Activated naive CD8-positive, alpha-beta T cell treated with anti-CD3 and anti-CD28 coated beads, Interleukin-2, amount 10 ng/mL, durations not matched to agents 7 days and 5 days (primary cell): ENCODE results near the gene PRKAR1B. TPM values are rescaled to one million over a fixed set of nuclear protein-coding genes. Genes with fewer than 3 reads are reported as not detected.
"Not testable (repeated sequence)": the region's sequence is repeated elsewhere in the genome, so short reads cannot be mapped to it uniquely, and the experiment has no call there.

Experiments used
- ATAC-seq: fragments of 150-1000 bp; cut with Tn5 transposase; one replicate; pipeline ENCODE4 v1.10.0; 2021; ENCODE audit warnings: low read depth, moderate library complexity
- POLR2A ChIA-PET: fragments of 350-600 bp; sonication (Branson Sonifier 250); formaldehyde crosslinking; loops from one replicate; lab custom pipeline; 2021; ENCODE audit warnings: antibody characterized with exemption; lab: Charles Lee
- DNase-seq: peaks from one replicate; pipeline ENCODE4 v3.0.0; 2021
- H3K27ac Mint-ChIP-seq: one replicate; pipeline ENCODE4 v1.8.0; 2022; ENCODE audit warnings: mild to moderate bottlenecking, mixed read lengths
- H3K27me3 Mint-ChIP-seq: one replicate; pipeline ENCODE4 v1.8.0; 2022; ENCODE audit warnings: mild to moderate bottlenecking, moderate library complexity, mixed read lengths
- H3K36me3 Mint-ChIP-seq: one replicate; pipeline ENCODE4 v1.8.0; 2021; ENCODE audit warnings: mild to moderate bottlenecking, mixed read lengths
- H3K4me1 Mint-ChIP-seq: one replicate; pipeline ENCODE4 v1.8.0; 2021; ENCODE audit warnings: mixed read lengths
- H3K4me3 Mint-ChIP-seq: one replicate; pipeline ENCODE4 v1.8.0; 2022; ENCODE audit warnings: mild to moderate bottlenecking, moderate library complexity, mixed read lengths
- H3K9me3 Mint-ChIP-seq: one replicate; pipeline ENCODE4 v1.8.0; 2021; ENCODE audit warnings: mixed read lengths
- total RNA-seq, 2 experiments: library from RNA; stranded (reverse); gene quantifications; one replicate each; pipeline ENCODE4 v1.2.3, GENCODE V29; 2021

Gene PRKAR1B
- total RNA-seq, 2 experiments from 2014 or later: 26.5 to 28.2 TPM

DNA sequence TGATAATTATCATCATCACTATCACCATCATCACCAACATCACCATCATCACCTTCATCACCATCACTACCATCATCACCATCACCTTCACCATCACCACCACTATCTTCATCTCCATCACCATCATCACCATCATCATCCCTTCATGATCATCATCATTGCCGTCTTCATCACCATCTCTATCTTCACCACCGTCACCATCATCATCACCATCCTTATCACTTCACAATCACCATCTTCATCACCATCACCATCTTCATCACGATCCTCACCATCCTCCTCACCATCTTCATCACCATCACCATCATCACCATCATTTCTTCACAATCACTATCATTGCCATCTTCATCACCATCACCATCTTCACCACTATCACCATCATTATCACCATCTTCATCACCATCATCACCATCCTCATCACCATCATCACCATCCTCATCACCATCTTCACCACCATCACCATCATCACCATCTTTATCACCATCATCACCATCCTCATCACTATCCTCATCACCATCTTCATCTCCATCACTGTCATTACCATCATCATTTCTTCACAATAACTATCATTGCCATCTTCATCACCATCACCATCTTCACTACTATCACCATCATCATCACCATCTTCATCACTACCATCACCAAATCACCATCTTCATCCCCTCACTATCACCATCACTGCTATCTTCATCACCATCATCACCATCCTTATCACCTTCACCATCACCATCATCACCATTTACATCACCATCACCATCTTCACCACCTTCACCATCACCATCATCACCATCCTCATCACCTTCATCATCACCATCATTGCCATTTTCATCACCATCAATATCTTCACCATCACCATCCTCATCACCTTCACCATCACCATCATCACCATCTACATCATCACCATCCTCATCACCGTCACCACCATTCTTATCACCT lies 73.0 kb downstream of the PRKAR1B start:
- H3K4me3 Mint-ChIP-seq: no peak overlapping the region
- POLR2A ChIA-PET: no interaction called here
- no peaks in the 10 kb centered on the region for H3K27me3 Mint-ChIP-seq
- ATAC-seq (no peak), DNase-seq (no peak)
- H3K4me1 Mint-ChIP-seq: no peaks in the 10 kb centered on the region
- H3K27ac Mint-ChIP-seq: no peak overlapping the region
- H3K9me3 Mint-ChIP-seq: peaks cover 4% of the 10 kb centered on the region
- H3K36me3 Mint-ChIP-seq: peaks cover 7% of the 10 kb centered on the region

DNA sequence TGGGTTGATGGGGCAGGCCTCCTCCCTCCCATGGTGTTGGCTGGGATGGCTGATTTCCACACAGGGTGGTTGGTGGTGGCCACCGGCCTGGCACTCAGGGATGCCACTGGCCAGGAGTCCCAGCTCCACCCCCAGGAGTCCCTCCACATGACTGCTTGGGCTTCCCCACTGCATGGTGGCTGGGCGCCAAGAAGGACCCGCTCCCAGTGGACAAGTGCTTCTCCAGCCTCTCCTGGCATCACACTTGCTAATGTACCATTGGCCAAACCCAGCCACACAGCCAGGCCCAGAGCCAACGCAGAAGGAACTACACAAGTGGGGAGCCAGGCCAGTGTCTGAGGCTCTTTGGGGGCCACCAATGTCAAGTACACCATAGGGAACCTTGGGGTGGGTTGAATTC lies 74.2 kb downstream of the PRKAR1B start:
- no peaks in the 10 kb centered on the region for H3K27me3 Mint-ChIP-seq
- H3K9me3 Mint-ChIP-seq: peaks cover 2% of the 10 kb centered on the region
- no peak for DNase-seq
- H3K36me3 Mint-ChIP-seq: peaks cover 2% of the 10 kb centered on the region
- H3K27ac Mint-ChIP-seq: no peak overlapping the region
- POLR2A ChIA-PET: no interaction called here
- ATAC-seq: no peak
- no peaks in the 10 kb centered on the region for H3K4me1 Mint-ChIP-seq
- H3K4me3 Mint-ChIP-seq: no peak overlapping the region

DNA sequence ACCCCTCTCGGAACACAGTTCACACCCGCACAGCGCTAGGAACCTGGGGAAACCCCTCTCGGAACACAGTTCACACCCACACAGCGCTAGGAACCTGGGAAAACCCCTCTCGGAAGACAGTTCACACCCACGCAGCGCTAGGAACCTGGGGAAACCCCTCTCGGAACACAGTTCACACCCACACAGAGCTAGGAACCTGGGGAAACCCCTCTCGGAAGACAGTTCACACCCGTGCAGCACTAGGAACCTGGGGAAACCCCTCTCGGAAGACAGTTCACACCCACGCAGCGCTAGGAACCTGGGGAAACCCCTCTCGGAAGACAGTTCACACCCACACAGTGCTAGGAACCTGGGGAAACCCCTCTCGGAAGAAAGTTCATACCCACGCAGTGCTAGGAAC lies 74.9 kb downstream of the PRKAR1B start:
- H3K36me3 Mint-ChIP-seq, ATAC-seq, POLR2A ChIA-PET, H3K9me3 Mint-ChIP-seq, H3K27me3 Mint-ChIP-seq, H3K27ac Mint-ChIP-seq, H3K4me1 Mint-ChIP-seq, H3K4me3 Mint-ChIP-seq, DNase-seq: not testable (repeated sequence)

DNA sequence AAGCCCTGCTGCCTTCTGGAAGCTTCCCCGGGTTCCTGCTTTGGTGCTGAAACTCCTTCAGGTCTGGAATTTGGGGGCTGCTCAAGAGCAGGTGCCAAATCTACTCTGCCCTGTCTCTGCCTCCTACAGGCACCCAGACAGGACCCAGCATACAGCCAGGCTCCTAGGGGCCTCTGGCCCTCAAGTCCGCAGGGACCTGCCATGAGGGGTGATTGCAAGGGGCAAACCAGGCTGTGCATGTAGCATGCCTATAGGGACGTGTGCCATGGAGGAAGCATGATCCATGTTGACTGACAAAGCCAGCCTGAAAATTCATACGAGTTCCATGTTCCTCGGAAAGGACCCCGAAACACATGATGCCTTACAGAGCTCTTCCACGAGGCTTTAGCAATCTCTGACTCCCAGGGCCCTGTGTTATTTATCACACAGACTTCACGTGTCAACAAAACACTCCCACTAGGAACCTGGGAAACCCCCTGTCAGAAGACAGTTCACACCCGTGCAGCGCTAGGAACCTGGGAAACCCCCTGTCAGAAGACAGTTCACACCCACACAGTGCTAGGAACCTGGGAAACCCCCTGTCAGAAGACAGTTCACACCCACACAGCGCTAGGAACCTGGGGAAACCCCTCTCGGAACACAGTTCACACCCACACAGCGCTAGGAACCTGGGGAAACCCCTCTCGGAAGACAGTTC lies 75.9 kb downstream of the PRKAR1B start:
- no peaks in the 10 kb centered on the region for H3K4me1 Mint-ChIP-seq
- ATAC-seq (no peak), DNase-seq (no peak)
- POLR2A ChIA-PET: no interaction called here
- peaks cover 5% of the 10 kb centered on the region for H3K36me3 Mint-ChIP-seq
- H3K27me3 Mint-ChIP-seq: no peaks in the 10 kb centered on the region
- H3K9me3 Mint-ChIP-seq: peaks cover 2% of the 10 kb centered on the region
- H3K27ac Mint-ChIP-seq: no peak overlapping the region
- H3K4me3 Mint-ChIP-seq: no peak overlapping the region

DNA sequence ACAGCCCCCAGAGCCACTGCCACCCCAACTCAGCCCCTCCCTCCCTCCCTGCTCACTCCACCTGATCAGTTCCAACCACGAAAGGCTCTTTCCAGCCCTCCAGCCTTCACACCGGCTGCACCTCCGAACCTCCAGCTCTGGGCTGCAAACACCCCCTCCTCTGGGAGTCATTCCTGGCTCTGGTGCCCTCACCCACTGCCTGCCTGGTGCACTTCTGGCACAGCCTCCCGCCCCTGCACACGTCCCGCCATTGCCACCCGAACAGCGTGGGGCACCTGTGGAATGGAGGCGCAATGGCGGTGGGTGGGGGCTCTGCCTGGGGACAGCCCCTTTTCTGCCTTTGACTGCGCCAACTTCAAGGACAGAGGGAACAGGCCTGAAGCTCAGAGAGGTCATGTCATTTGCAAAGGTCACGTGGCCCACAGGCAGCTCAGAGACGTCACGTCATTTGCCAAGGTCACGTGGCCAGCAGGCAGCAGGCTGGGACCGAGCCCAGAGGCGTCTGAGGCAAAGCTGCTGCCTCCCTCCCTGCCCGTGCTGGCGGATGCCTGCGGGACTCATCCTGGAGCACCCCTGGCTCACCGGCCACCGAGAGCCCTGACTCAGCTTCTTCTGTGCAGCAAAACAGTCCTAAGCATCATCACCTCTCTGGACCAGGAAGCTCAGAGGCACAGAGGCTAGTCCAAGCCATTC lies 76.6 kb downstream of the PRKAR1B start:
- POLR2A ChIA-PET: no interaction called here
- Mint-ChIP-seq H3K4me3 (no peak overlapping the region), H3K27ac (no peak overlapping the region), H3K4me1 (no peaks in the 10 kb centered on the region), H3K36me3 (peaks cover 5% of the 10 kb centered on the region), H3K9me3 (peaks cover 2% of the 10 kb centered on the region), H3K27me3 (no peaks in the 10 kb centered on the region)
- DNase-seq (no peak), ATAC-seq (no peak)

DNA sequence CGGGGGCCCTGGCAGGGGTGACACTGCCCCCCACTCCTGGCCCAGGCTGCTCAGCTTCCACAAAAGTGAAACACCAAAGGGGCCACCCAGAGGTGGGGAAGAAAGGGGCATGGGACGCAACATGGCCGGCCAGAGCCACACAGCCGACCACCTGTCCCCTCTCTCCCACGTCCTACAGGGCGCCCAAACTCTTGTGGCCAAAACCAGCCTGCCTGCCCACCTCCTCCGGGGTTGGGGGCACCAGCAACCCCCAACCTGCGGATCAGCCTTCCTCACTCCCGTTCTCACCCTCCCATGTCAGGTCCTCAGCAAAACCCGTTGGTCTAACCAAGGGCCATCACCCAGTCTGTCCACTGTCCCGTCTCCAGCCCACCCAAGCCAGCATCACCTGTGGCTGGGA lies 80.1 kb downstream of the PRKAR1B start:
- Mint-ChIP-seq H3K27ac (no peak overlapping the region), H3K4me1 (no peaks in the 10 kb centered on the region), H3K36me3 (peaks cover 16% of the 10 kb centered on the region), H3K4me3 (no peak overlapping the region), H3K27me3 (no peaks in the 10 kb centered on the region), H3K9me3 (peaks cover 3% of the 10 kb centered on the region)
- no peak for DNase-seq
- ATAC-seq: no peak
- POLR2A ChIA-PET: no interaction called here

DNA sequence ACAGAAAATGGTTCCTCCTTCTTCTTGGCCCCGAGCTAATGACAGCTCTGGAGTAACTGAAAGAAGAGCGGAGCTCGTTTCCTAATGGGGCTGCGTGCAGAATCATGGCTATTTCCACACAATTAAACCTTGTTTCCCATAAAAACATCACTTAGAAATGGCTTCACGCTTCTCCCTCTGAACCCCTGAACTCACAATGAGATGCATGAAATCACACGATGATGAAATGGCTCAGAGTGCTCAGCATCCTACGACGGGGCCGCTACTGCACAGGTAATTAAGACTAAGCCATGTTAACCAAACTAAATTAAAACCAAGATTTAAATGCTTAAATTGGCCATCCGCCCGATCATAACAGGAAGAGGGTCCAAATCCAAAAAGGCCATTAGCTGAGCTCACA lies 80.6 kb downstream of the PRKAR1B start:
- peaks cover 17% of the 10 kb centered on the region for H3K36me3 Mint-ChIP-seq
- POLR2A ChIA-PET: no interaction called here
- DNase-seq (no peak), ATAC-seq (no peak)
- H3K27me3 Mint-ChIP-seq: no peaks in the 10 kb centered on the region
- peaks cover 3% of the 10 kb centered on the region for H3K9me3 Mint-ChIP-seq
- H3K4me3 Mint-ChIP-seq: no peak overlapping the region
- no peaks in the 10 kb centered on the region for H3K4me1 Mint-ChIP-seq
- no peak overlapping the region for H3K27ac Mint-ChIP-seq

DNA sequence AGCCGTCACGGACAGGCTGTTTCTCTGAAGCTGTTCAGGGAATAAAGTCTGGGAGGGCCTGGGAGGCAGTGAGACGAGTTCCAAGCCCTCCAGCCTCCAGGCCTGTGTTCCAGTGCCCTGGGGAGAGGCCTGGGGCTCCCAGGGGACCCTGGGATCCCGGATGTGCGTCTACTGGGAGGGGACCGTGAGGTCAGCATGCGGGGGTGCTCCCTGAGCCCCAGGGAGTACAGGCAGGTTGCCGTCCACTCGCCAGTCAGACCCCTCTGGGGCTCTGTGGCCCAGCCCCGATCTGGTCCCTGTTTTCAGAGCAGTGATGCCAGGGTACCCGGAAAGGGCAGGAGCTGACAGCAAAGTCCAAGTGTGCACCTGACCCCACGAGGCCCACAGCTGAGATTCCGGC lies 81.5 kb downstream of the PRKAR1B start:
- POLR2A ChIA-PET: no interaction called here
- H3K9me3 Mint-ChIP-seq: peaks cover 3% of the 10 kb centered on the region

DNA sequence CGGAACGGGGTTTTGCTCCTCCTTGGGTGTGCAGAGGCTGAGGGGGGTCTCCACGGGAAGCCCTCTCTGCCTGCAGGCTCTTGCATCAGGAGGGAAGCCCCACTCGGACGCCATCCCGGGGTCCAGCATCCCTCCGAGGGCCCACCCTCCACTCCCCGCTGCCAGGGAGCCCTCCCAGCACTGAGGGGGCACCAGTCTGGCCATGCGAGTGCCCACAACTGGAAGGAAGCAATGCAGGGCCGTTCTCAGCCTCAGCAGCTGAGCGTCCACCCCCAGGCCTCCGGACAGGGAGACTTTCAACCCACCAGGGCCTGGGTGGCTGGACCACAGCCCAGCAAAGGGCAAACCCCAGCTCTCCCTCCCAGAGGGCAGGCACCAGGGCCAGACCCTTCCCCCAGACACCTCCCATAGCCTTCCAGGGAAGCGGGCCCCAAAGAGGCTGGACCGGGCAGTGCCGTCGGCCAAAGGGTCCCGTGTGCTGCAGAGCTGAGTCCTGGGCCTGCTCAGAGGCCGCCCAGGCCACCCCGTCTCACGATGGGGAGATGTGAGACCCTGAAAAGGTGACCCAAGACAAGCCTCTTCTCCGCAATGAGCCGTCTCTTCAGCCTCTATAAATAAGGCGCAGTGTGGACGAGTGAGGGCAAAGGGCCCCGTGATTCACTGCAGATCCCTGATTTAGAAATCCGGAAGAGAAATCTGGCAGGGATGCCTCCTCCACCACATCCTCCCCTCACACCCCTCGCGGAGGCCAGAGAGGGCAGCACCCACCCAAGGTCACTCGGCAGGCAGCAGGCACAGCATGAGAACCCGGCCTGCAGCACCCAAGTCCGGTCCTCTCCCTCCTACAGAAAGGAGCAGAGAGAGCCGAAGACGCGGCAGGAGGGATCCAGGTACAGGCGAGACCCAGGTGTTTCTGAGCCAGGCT lies 82.4 kb downstream of the PRKAR1B start:
- Mint-ChIP-seq H3K9me3 (peaks cover 3% of the 10 kb centered on the region), H3K27me3 (no peaks in the 10 kb centered on the region), H3K36me3 (peaks cover 19% of the 10 kb centered on the region), H3K27ac (no peak overlapping the region), H3K4me3 (no peak overlapping the region), H3K4me1 (peaks cover 5% of the 10 kb centered on the region)
- DNase-seq: no peak
- POLR2A ChIA-PET: no interaction called here
- ATAC-seq: no peak

More for the DNA sequence above, 81.5 kb downstream of the PRKAR1B start:
- Mint-ChIP-seq H3K27me3 (no peaks in the 10 kb centered on the region), H3K4me3 (no peak overlapping the region), H3K36me3 (peaks cover 17% of the 10 kb centered on the region), H3K4me1 (peaks cover 2% of the 10 kb centered on the region), H3K27ac (no peak overlapping the region)
- ATAC-seq: no peak
- no peak for DNase-seq

DNA sequence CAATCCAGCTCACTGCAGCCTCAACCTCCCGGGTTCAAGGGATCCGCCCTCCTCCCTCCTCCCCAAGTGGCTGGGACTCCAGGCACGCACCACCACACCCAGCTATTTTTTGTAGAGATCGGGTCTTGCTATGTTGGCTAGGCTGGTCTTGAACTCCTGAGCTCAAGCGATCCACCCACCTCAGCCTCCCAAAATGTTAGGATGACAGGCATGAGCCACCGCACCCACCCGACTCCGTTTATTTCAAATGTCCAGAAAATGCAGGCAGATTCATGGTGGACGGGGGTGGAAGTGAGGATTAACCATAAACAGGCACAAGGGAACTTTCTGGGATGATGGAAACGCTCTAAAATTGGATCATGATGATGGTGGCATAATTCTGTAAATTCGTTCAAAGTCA lies 85.1 kb downstream of the PRKAR1B start:
- POLR2A ChIA-PET: interaction anchor here (1.6 kb wide), 1 partner anchor 24 kb away, joined by 6 read pairs; no protein-coding TSS in a partner anchor
- H3K27ac Mint-ChIP-seq: no peak overlapping the region
- peaks cover 7% of the 10 kb centered on the region for H3K4me1 Mint-ChIP-seq

DNA sequence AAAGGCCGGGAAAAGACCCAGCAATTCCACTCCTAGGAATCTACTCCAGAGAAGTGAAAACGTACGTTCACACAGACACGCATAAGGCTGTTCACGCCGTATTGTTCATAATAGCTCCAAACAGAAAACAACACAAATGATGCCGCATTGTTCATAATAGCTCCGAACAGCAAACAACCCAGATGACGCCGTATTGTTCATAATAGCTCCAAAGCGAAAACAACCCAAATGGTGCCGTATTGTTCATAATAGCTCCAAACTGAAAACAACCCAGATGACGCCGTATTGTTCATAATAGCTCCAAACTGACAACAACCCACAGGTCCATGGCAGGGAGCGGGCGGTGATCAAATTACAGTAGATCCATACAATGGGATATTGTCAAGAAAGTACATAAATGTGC lies 85.8 kb downstream of the PRKAR1B start:
- Mint-ChIP-seq H3K4me3 (no peak overlapping the region), H3K4me1 (peaks cover 7% of the 10 kb centered on the region), H3K27ac (no peak overlapping the region), H3K27me3 (no peaks in the 10 kb centered on the region), H3K9me3 (peaks cover 1% of the 10 kb centered on the region), H3K36me3 (peaks cover 18% of the 10 kb centered on the region)
- POLR2A ChIA-PET: interaction anchor here (1.6 kb wide), 1 partner anchor 24 kb away, joined by 6 read pairs; no protein-coding TSS in a partner anchor
- no peak for ATAC-seq
- DNase-seq: no peak

More for the DNA sequence above, 85.1 kb downstream of the PRKAR1B start:
- Mint-ChIP-seq H3K36me3 (peaks cover 16% of the 10 kb centered on the region), H3K9me3 (peaks cover 1% of the 10 kb centered on the region), H3K4me3 (no peak overlapping the region), H3K27me3 (no peaks in the 10 kb centered on the region)
- no peak for ATAC-seq
- no peak for DNase-seq

DNA sequence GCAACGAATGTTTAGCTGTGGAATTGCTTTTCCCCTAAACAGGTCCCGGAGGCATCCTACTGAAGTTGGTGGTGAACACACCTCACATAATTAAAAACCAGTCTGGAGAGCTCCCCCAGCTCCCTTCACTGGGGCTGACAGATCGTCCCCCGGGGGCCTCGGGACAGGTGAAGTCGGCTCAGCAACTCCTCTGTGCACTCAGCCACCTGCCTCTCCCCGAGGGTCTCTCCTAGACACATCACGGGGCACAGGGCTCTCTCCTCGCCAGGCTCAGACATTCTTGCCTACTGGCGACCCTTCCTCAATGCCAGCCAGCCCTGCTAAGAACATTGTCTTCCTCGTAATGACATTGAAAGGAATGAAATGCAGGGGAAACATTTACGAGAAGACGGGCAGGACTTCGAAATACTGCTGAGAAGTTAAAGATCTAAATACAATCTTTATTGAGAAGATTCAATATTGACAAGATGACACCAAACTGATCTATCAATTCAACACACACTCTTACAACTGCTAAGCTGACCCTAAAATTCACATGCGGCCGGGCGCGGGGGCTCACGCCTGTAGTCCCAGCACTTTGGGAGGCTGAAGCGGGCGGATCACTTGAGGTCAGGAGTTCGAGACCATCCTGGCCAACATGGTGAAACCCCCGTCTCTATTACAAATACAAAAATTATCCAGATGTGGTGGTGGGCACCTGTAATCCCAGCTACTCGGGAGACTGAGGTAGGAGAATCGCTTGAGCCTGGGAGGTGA lies 88.6 kb downstream of the PRKAR1B start:
- Mint-ChIP-seq H3K36me3 (peaks cover 16% of the 10 kb centered on the region), H3K27ac (no peak overlapping the region), H3K4me1 (peaks cover 7% of the 10 kb centered on the region), H3K27me3 (no peaks in the 10 kb centered on the region), H3K9me3 (peaks cover 1% of the 10 kb centered on the region), H3K4me3 (no peak overlapping the region)
- ATAC-seq (no peak), DNase-seq (no peak)
- POLR2A ChIA-PET: no interaction called here
